Measurements from ENCODE around the gene ACCS.

Gene ACCS

DNA sequence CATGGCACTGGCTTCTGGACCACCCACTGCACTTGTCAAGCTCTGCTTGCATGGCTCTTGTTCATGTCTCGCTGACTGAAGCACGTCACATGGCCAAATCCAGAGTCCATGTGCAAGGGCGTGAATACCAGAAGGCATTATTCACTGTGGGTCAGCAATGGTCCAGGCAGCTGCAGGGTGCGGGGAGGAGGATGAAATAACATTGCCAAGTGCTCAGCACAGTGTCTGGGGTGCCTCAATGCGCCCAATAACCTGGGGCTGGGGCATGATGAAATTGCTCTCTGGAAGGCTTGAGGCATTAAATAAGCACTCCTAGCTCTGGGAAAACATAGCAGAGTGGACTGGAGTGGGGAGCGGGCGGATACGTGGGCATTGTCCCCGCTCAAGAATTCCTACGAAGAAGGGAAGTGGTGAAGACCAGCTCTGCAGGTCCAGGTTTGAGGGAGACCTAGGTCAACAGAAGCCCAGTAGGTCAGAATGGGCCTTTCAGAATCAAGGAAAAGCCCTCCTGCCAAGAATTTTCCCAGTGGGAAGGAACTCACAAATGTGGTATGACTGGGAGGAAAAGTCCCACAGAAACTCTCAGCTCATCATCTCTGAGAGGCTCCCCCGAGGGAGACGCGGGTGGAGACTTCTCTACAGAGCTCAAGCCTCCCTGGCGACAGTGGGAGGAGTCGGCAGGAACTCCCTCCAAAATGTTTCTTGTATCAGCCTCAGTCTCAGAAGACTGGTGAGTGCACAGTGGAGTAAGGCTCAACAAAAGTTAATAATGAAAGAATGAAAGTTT lies 33.6 kb upstream of the ACCS start:
- Histone ChIP-seq H3K4me3 (ENCODE audit: low read depth, low read length) (no peak overlapping the region), H3K4me1 (no peaks in the 10 kb centered on the region)

DNA sequence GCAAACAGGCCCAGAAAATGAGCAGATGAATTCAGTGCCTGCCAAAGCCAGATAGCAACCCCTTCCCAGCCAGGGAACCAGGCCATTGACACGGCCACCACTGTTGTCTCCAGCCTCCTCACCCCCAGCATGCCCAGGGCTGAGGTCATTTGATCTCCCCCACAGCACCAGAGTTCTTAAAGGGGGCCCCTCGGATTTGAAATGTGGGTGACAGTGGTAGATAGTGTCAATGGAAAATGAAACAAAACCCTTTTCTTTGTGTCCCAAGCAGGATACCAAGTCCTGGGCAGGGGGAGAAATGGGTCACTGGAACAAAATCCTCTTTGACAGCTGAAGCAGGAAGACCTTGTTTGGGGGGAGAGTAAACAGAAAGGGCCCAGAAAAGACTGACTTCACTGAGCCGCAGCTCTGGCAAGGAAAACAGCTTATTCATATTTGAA lies 32.6 kb upstream of the ACCS start:
- no peaks in the 10 kb centered on the region for H3K4me1 ChIP-seq
- TF ChIP-seq, protein P1, sequence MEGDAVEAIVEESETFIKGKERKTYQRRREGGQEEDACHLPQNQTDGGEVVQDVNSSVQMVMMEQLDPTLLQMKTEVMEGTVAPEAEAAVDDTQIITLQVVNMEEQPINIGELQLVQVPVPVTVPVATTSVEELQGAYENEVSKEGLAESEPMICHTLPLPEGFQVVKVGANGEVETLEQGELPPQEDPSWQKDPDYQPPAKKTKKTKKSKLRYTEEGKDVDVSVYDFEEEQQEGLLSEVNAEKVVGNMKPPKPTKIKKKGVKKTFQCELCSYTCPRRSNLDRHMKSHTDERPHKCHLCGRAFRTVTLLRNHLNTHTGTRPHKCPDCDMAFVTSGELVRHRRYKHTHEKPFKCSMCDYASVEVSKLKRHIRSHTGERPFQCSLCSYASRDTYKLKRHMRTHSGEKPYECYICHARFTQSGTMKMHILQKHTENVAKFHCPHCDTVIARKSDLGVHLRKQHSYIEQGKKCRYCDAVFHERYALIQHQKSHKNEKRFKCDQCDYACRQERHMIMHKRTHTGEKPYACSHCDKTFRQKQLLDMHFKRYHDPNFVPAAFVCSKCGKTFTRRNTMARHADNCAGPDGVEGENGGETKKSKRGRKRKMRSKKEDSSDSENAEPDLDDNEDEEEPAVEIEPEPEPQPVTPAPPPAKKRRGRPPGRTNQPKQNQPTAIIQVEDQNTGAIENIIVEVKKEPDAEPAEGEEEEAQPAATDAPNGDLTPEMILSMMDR (IDR thresholded peaks at IDR 0.05), result no peak
- H3K79me2 ChIP-seq, result no peaks in the 10 kb centered on the region
- no peak overlapping the region for H3K4me2 ChIP-seq (ENCODE audit: low read length)
- H3K9ac ChIP-seq, result no peak overlapping the region
- H3K36me3 ChIP-seq (ENCODE audit: control insufficient read depth, insufficient read depth, low read length), result no peaks in the 10 kb centered on the region
- H3K27ac ChIP-seq, result no peak overlapping the region
- H3K4me3 ChIP-seq (ENCODE audit: low read depth, low read length), result no peak overlapping the region
- no peak overlapping the region for H2AFZ ChIP-seq
- H3K9me3 ChIP-seq (ENCODE audit: control insufficient read depth, low read length), result no peaks in the 10 kb centered on the region
- no peaks in the 10 kb centered on the region for H3K27me3 ChIP-seq (ENCODE audit: control insufficient read depth, insufficient read depth, low read length)

More for the DNA sequence above, 33.6 kb upstream of the ACCS start:
- Histone ChIP-seq H3K4me2 (ENCODE audit: low read length) (no peak overlapping the region), H3K9me3 (ENCODE audit: control insufficient read depth, low read length) (no peaks in the 10 kb centered on the region), H2AFZ (no peak overlapping the region), H3K79me2 (no peaks in the 10 kb centered on the region), H3K27ac (no peak overlapping the region), H3K9ac (no peak overlapping the region), H3K27me3 (ENCODE audit: control insufficient read depth, insufficient read depth, low read length) (no peaks in the 10 kb centered on the region), H3K36me3 (ENCODE audit: control insufficient read depth, insufficient read depth, low read length) (no peaks in the 10 kb centered on the region)
- TF ChIP-seq, protein P1 (IDR thresholded peaks at IDR 0.05), result no peak

DNA sequence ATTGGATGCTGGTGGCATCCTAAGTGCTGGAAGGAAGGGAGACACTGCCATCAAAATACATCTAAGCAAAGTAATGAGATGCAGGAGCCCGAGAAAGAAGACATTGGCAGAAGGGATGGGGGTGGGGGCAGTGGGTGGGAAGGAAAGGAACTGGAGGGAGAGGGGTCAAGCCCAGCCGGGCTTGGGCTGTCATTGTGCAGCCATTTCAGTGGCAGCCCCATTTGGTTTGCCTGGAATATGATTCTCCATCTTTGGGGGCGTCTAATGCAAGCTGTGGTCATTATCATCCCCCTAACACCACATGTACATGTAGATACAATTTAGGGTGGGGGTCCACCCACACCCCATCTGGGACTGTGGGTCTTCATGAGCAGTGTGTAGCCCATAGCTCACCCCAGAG lies 32.2 kb upstream of the ACCS start:
- no peaks in the 10 kb centered on the region for H3K4me1 ChIP-seq
- H2AFZ ChIP-seq, result no peak overlapping the region
- H3K27me3 ChIP-seq (ENCODE audit: control insufficient read depth, insufficient read depth, low read length), result no peaks in the 10 kb centered on the region
- H3K27ac ChIP-seq, result no peak overlapping the region
- H3K9me3 ChIP-seq (ENCODE audit: control insufficient read depth, low read length), result no peaks in the 10 kb centered on the region
- no peak overlapping the region for H3K4me3 ChIP-seq (ENCODE audit: low read depth, low read length)
- no peak overlapping the region for H3K9ac ChIP-seq
- no peaks in the 10 kb centered on the region for H3K79me2 ChIP-seq
- TF ChIP-seq, protein P1 (IDR thresholded peaks at IDR 0.05), result no peak
- H3K36me3 ChIP-seq (ENCODE audit: control insufficient read depth, insufficient read depth, low read length), result no peaks in the 10 kb centered on the region
- no peak overlapping the region for H3K4me2 ChIP-seq (ENCODE audit: low read length)

DNA sequence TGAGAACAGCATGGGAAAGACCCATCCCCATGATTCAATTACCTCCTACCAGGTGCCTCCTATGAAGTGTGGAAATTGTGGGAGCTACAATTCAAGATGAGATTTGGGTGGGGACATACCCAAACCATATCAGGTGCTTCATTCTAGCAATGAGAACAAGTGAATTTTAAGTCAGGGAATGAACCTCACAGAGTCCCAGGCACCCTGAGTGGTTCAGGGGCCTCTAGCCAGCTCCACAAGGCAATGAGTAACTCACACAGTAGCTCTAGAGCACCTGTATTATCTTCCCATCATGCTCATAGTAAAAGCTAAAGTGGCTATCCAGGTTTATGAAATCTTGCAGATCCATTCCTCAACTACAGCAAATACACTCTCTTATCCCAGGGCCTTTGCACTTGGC lies 31.4 kb upstream of the ACCS start:
- Histone ChIP-seq H3K9me3 (ENCODE audit: control insufficient read depth, low read length) (no peaks in the 10 kb centered on the region), H3K79me2 (no peaks in the 10 kb centered on the region), H2AFZ (no peak overlapping the region), H3K36me3 (ENCODE audit: control insufficient read depth, insufficient read depth, low read length) (no peaks in the 10 kb centered on the region), H3K4me3 (ENCODE audit: low read depth, low read length) (no peak overlapping the region), H3K9ac (no peak overlapping the region), H3K27ac (no peak overlapping the region), H3K4me1 (no peaks in the 10 kb centered on the region), H3K27me3 (ENCODE audit: control insufficient read depth, insufficient read depth, low read length) (no peaks in the 10 kb centered on the region), H3K4me2 (ENCODE audit: low read length) (no peak overlapping the region)
- TF ChIP-seq, protein P1 (IDR thresholded peaks at IDR 0.05), result no peak
